SK-N-SH treated with all-trans-retinoic acid at 6 μM for 48 hours (cell line): Measurements from ENCODE around the gene IFITM1.

Source experiments
- ATAC-seq: fragments of 200-7000 bp; cut with Tn5 transposase; 3 replicates; pipeline ENCODE4 v1.9.1; 2020; ENCODE audit warnings: mild to moderate bottlenecking, moderate library complexity
- ARNTL ChIP-seq: fragments of 450-650 bp; formaldehyde crosslinking; IDR thresholded peaks from 2 replicates; pipeline ENCODE4 v1.5.0; 2020; ENCODE audit warnings: low read depth, mild to moderate bottlenecking, moderate library complexity, borderline replicate concordance
- BACH2 ChIP-seq: fragments of 250-450 bp; sonication (Bioruptor Pico); IDR thresholded peaks from 2 replicates; pipeline ENCODE4 v1.9.0; 2021; ENCODE audit warnings: mild to moderate bottlenecking, borderline replicate concordance
- CREB5 ChIP-seq: fragments of 250-450 bp; sonication (Bioruptor Pico); IDR thresholded peaks from 2 replicates; pipeline ENCODE4 v1.5.1; 2020; ENCODE audit warnings: low read depth, mild to moderate bottlenecking, moderate library complexity
- CSDC2 ChIP-seq: fragments of 250-450 bp; sonication (Bioruptor Pico); IDR thresholded peaks from 2 replicates; pipeline ENCODE4 v1.5.0; 2020; ENCODE audit warnings: mild to moderate bottlenecking, moderate library complexity
- CSRNP3 ChIP-seq: fragments of 250-450 bp; sonication (Bioruptor Pico); IDR thresholded peaks from 2 replicates; pipeline ENCODE4 v1.5.1; 2021; ENCODE audit warnings: mild to moderate bottlenecking, moderate library complexity
- ESRRG ChIP-seq: fragments of 250-450 bp; sonication (Bioruptor Pico); IDR thresholded peaks from 2 replicates; pipeline ENCODE4 v1.6.1; 2021; ENCODE audit warnings: mild to moderate bottlenecking
- GLIS3 ChIP-seq: fragments of 250-450 bp; sonication (Bioruptor Pico); IDR thresholded peaks from 2 replicates; pipeline ENCODE4 v1.5.0; 2020; ENCODE audit warnings: mild to moderate bottlenecking, moderate library complexity
- ISL1 ChIP-seq: fragments of 250-450 bp; sonication (Bioruptor Pico); IDR thresholded peaks from 2 replicates; pipeline ENCODE4 v2.1.2; 2022; ENCODE audit warnings: mild to moderate bottlenecking, moderate library complexity
- OSR1 ChIP-seq: fragments of 250-450 bp; sonication (Bioruptor Pico); IDR thresholded peaks from 2 replicates; pipeline ENCODE4 v1.8.0; 2022; ENCODE audit warnings: moderate library complexity, mild to moderate bottlenecking, inconsistent platforms
- PATZ1 ChIP-seq: fragments of 250-450 bp; sonication (Bioruptor Pico); IDR thresholded peaks from 2 replicates; pipeline ENCODE4 v1.8.0; 2020; ENCODE audit warnings: mild to moderate bottlenecking, moderate library complexity, borderline replicate concordance
- POU6F1 ChIP-seq: fragments of 250-450 bp; sonication (Bioruptor Pico); IDR thresholded peaks from 2 replicates; pipeline ENCODE4 v1.8.0; 2021; ENCODE audit warnings: low read depth, mild to moderate bottlenecking, moderate library complexity, borderline replicate concordance
- RARB ChIP-seq: fragments of 250-450 bp; sonication (Bioruptor Pico); IDR thresholded peaks from 2 replicates; pipeline ENCODE4 v1.8.0; 2021; ENCODE audit warnings: mild to moderate bottlenecking, moderate library complexity
- SNAI2 ChIP-seq: fragments of 250-450 bp; sonication (Bioruptor Pico); IDR thresholded peaks from 2 replicates; pipeline ENCODE4 v1.5.0; 2020; ENCODE audit warnings: mild to moderate bottlenecking, moderate library complexity
- TCF4 ChIP-seq: fragments of 250-450 bp; sonication (Bioruptor Pico); IDR thresholded peaks from 2 replicates; pipeline ENCODE4 v1.8.0; 2021; ENCODE audit warnings: mild to moderate bottlenecking, moderate library complexity, borderline replicate concordance
- TOX ChIP-seq: fragments of 250-450 bp; sonication (Bioruptor Pico); IDR thresholded peaks from 2 replicates; pipeline ENCODE4 v1.8.0; 2021; ENCODE audit warnings: mild to moderate bottlenecking, moderate library complexity, borderline replicate concordance
- TSHZ2 ChIP-seq: fragments of 250-450 bp; sonication (Bioruptor Pico); IDR thresholded peaks from 2 replicates; pipeline ENCODE4 v1.5.0; 2020; ENCODE audit warnings: mild to moderate bottlenecking, moderate library complexity
- ZC3H10 ChIP-seq: fragments of 250-450 bp; sonication (Bioruptor Pico); IDR thresholded peaks from 2 replicates; pipeline ENCODE4 v1.5.1; 2021; ENCODE audit warnings: mild to moderate bottlenecking, moderate library complexity
- ZFP3 ChIP-seq: fragments of 250-450 bp; sonication (Bioruptor Pico); IDR thresholded peaks from 2 replicates; pipeline ENCODE4 v1.5.0; 2020; ENCODE audit warnings: mild to moderate bottlenecking, moderate library complexity
- ZFP30 ChIP-seq: fragments of 450-650 bp; formaldehyde crosslinking; IDR thresholded peaks from 2 replicates; pipeline ENCODE4 v1.5.0; 2022; ENCODE audit warnings: mild to moderate bottlenecking, moderate library complexity
- ZNF565 ChIP-seq: fragments of 450-650 bp; formaldehyde crosslinking; conservative IDR thresholded peaks from 2 replicates; pipeline ENCODE4 v1.5.0; 2020; ENCODE audit warnings: low read depth, mild to moderate bottlenecking, moderate library complexity
- ZNF70 ChIP-seq: fragments of 450-650 bp; formaldehyde crosslinking; IDR thresholded peaks from 2 replicates; pipeline ENCODE4 v1.5.0; 2020; ENCODE audit warnings: mild to moderate bottlenecking, moderate library complexity

IFITM1 gene

GRCh38 chr11:295351-296170 is 18.3 kb upstream of the IFITM1 start:
- no peak for ATAC-seq
- TF ChIP-seq GLIS3 (CRISPR knock-in tag), result no peak
- no peak for TF ChIP-seq TOX (CRISPR knock-in tag)
- TF ChIP-seq ESRRG (CRISPR knock-in tag), result no peak
- no peak for TF ChIP-seq ZFP30 (CRISPR knock-in tag)
- no peak for TF ChIP-seq TSHZ2 (CRISPR knock-in tag)
- TF ChIP-seq SNAI2, result no peak
- no peak for TF ChIP-seq RARB (CRISPR knock-in tag)
- TF ChIP-seq ZFP3, result no peak
- no peak for TF ChIP-seq CSDC2 (CRISPR knock-in tag)
- TF ChIP-seq ZNF565 (CRISPR knock-in tag), result no peak
- TF ChIP-seq ISL1, result no peak
- no peak for TF ChIP-seq CREB5 (CRISPR knock-in tag)
- no peak for TF ChIP-seq PATZ1 (CRISPR knock-in tag)
- no peak for TF ChIP-seq ZNF70 (CRISPR knock-in tag)
- TF ChIP-seq POU6F1 (CRISPR knock-in tag), result no peak
- TF ChIP-seq ZC3H10, result no peak
- TF ChIP-seq TCF4, result no peak
- no peak for TF ChIP-seq ARNTL
- TF ChIP-seq CSRNP3, result no peak

- no peak for ATAC-seq
- TF ChIP-seq ZC3H10 (no peak), OSR1 (CRISPR knock-in tag) (no peak), ZNF70 (CRISPR knock-in tag) (no peak), BACH2 (no peak), POU6F1 (CRISPR knock-in tag) (no peak), TOX (CRISPR knock-in tag) (no peak), ESRRG (CRISPR knock-in tag) (no peak), TCF4 (no peak), CREB5 (CRISPR knock-in tag) (no peak), CSRNP3 (no peak), RARB (CRISPR knock-in tag) (no peak), ZFP3 (no peak), ISL1 (no peak), ARNTL (no peak), CSDC2 (CRISPR knock-in tag) (no peak)
Measured at GRCh38 chr11:296171-297050, 17.4 kb upstream of the IFITM1 start.
